HepG2 (cell line): ENCODE results near the gene SLC2A4. TPM values are rescaled to one million over a fixed set of nuclear protein-coding genes. Genes with fewer than 3 reads are reported as not detected.

ENCODE experiments used
- ASH2L ChIP-seq: fragments of 300-600, 200-600 bp; sonication (generic); IDR thresholded peaks from 2 replicates; pipeline ENCODE4 v1.7.0; 2017; ENCODE audit warnings: low read depth, mild to moderate bottlenecking, moderate library complexity, mixed read lengths, low read length; ENCODE audit not compliant: insufficient read length
- ATF7-NPFF ChIP-seq: sonication (generic); formaldehyde crosslinking; IDR thresholded peaks from 2 replicates; pipeline ENCODE4 v1.8.1; 2023; ENCODE audit warnings: mild to moderate bottlenecking, low read depth, missing genetic modification reagents, moderate library complexity
- CEBPB ChIP-seq: IDR thresholded peaks from 2 replicates; pipeline ENCODE4 v1.6.1; 2011; ENCODE audit warnings: low read depth, low read length, improper control_type of control experiment, borderline replicate concordance
- ELF1 ChIP-seq: sonication (generic); formaldehyde crosslinking; IDR thresholded peaks from 2 replicates; pipeline ENCODE4 v1.4.0; 2020; ENCODE audit warnings: missing genetic modification reagents
- ETV6 ChIP-seq: sonication (generic); formaldehyde crosslinking; conservative IDR thresholded peaks from 2 replicates; pipeline ENCODE4 v1.4.0; 2020; ENCODE audit warnings: missing genetic modification reagents
- GPN1 ChIP-seq: sonication (generic); formaldehyde crosslinking; IDR thresholded peaks from 2 replicates; pipeline ENCODE4 v1.5.1; 2020; ENCODE audit warnings: missing genetic modification reagents, borderline replicate concordance
- HMG20B ChIP-seq: conservative IDR thresholded peaks from 2 replicates; pipeline ENCODE4 v1.6.1; 2016; ENCODE audit warnings: missing genetic modification reagents, missing compliant biosample characterization
- MXD1 ChIP-seq: sonication (generic); formaldehyde crosslinking; IDR thresholded peaks from 2 replicates; pipeline ENCODE4 v1.4.0; 2020; ENCODE audit warnings: mild to moderate bottlenecking, missing genetic modification reagents
- RBM22 ChIP-seq: fragments of 200-400 bp; formaldehyde crosslinking; optimal IDR thresholded peaks from 2 replicates; pipeline ENCODE3; 2017; ENCODE audit warnings: mild to moderate bottlenecking, low read length, moderate library complexity
- RXRB ChIP-seq: IDR thresholded peaks from 2 replicates; pipeline ENCODE4 v1.6.1; 2016; ENCODE audit warnings: borderline replicate concordance, missing genetic modification reagents, missing compliant biosample characterization
- TOPORS ChIP-seq: sonication (generic); formaldehyde crosslinking; IDR thresholded peaks from 2 replicates; pipeline ENCODE4 v1.8.0; 2023; ENCODE audit warnings: mild to moderate bottlenecking, missing genetic modification reagents
- U2AF1 ChIP-seq: fragments of 200-400 bp; formaldehyde crosslinking; optimal IDR thresholded peaks from 2 replicates; pipeline ENCODE3; 2017; ENCODE audit warnings: mild to moderate bottlenecking, low read depth, low read length
- ZFP62 ChIP-seq: sonication (generic); formaldehyde crosslinking; IDR thresholded peaks from 2 replicates; pipeline ENCODE4 v1.4.0; 2020; ENCODE audit warnings: missing genetic modification reagents
- ZNF12 ChIP-seq: sonication (generic); formaldehyde crosslinking; IDR thresholded peaks from 2 replicates; pipeline ENCODE4 v1.5.0; 2020; ENCODE audit warnings: missing genetic modification reagents
- ZNF33B ChIP-seq: sonication (generic); formaldehyde crosslinking; IDR thresholded peaks from 2 replicates; pipeline ENCODE4 v1.5.1; 2020; ENCODE audit warnings: mild to moderate bottlenecking, missing genetic modification reagents
- ZNF615 ChIP-seq: sonication (generic); formaldehyde crosslinking; IDR thresholded peaks from 2 replicates; pipeline ENCODE4 v1.5.0; 2020; ENCODE audit warnings: mild to moderate bottlenecking, missing genetic modification reagents, borderline replicate concordance
- ZNF644 ChIP-seq: IDR thresholded peaks from 2 replicates; pipeline ENCODE4 v1.6.1; 2016; ENCODE audit warnings: low read depth
- ZSCAN5A ChIP-seq: sonication (generic); formaldehyde crosslinking; IDR thresholded peaks from 2 replicates; pipeline ENCODE4 v1.8.0; 2022; ENCODE audit warnings: mild to moderate bottlenecking, missing genetic modification reagents, borderline replicate concordance
- polyA plus RNA-seq, 8 experiments: library from polyadenylated mRNA; depleted of rRNA in 3 of 8; stranded (reverse) in 7 of 8; unstranded in 1 of 8; fragments of >200 nt; fragmentation: Illumina TruSeq in 4 of 8; extraction: Trizol in 4 of 8; gene quantifications; 2 replicates each; pipeline versions ENCODE4 v1.2.1 to v1.2.3, GENCODE V29; 2011 to 2016; ENCODE audit warnings: low read depth in 4 of 8, missing spikeins in 1 of 8, mixed read lengths in 1 of 8; ENCODE audit not compliant: insufficient read depth in 1 of 8
- total RNA-seq, 5 experiments: library from RNA; depleted of rRNA; stranded (reverse); fragments of >200 nt; fragmentation: Illumina TruSeq; extraction: Trizol; gene quantifications; 2 replicates each; pipeline ENCODE4 v1.2.3, GENCODE V29; 2016; ENCODE audit warnings: low read depth in 1 of 5
- TF ChIP-seq, protein P1 (sequence below): fragments of 450-650 bp; IDR thresholded peaks from 2 replicates; pipeline ENCODE4 v1.6.1; 2017; ENCODE audit warnings: mild to moderate bottlenecking
- TF ChIP-seq, protein P2 (sequence below): sonication (generic); formaldehyde crosslinking; IDR thresholded peaks from 2 replicates; pipeline ENCODE4 v1.5.0; 2020; ENCODE audit warnings: missing genetic modification reagents
- TF ChIP-seq, protein P3 (sequence below): sonication (generic); formaldehyde crosslinking; IDR thresholded peaks from 2 replicates; pipeline ENCODE4 v1.4.0; 2020; ENCODE audit warnings: missing genetic modification reagents

Gene SLC2A4
- total and polyA plus RNA-seq, 2 of the 13 experiments (the other 11 are each of a cell fraction or from before 2014, with no cell fraction given): 4.9 to 5.8 TPM

DNA sequence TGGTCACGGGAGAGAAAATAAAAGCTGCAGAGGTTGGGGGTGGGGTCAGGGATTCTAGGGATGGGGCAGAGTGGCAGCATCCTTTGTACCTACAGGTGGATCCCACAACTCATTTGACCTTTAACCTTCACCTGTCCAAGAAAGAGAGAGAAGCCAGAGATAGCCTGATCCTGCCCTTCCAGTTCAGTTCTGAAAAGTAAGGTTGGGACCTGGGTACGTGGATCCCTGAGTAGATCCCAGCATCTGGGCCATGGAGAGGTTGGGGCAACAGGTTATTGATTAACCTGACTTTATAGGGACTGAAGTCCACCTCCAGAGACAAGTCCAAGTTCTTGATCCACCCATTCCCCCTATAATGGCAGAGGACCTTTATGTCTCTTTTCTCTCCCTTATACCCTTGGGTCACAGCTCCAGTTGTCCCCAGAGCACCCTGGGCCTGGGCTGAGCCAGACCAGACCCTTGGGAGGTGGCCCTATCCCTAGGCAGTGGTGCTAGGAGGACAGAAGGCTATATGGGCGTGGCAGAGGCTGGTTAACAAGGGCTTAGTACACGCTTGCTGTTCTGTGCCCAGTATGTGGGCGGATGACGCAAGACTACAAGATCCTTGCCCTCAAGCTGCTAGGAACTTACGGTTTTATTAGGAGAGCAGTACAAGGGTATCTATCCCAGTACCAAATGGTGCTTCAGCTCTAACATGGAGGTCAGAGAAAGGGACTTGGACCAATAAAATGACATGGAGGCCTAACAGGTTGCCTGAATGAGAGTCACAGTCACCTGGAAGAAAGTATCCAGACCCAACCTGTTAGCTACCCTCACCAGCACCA is 22.6 kb upstream of the SLC2A4 start (continued):
- no peak for TF ChIP-seq ZSCAN5A (CRISPR knock-in tag)
- TF ChIP-seq HMG20B: no peak
- no peak for TF ChIP-seq TOPORS
- no peak for TF ChIP-seq ELF1 (CRISPR knock-in tag)
- TF ChIP-seq ZNF33B (CRISPR knock-in tag): peak; percentile 93
- peak; percentile 73; the same call in 1 of the 2 replicates for TF ChIP-seq ZNF12 (CRISPR knock-in tag)
- peak; percentile 77 for TF ChIP-seq ASH2L
- TF ChIP-seq MXD1: peak; percentile 74; the same call in 1 of the 2 replicates
- TF ChIP-seq ETV6: no peak
- TF ChIP-seq GPN1 (CRISPR knock-in tag): no peak
- TF ChIP-seq ZFP62 (CRISPR knock-in tag): no peak
- TF ChIP-seq, protein P1, sequence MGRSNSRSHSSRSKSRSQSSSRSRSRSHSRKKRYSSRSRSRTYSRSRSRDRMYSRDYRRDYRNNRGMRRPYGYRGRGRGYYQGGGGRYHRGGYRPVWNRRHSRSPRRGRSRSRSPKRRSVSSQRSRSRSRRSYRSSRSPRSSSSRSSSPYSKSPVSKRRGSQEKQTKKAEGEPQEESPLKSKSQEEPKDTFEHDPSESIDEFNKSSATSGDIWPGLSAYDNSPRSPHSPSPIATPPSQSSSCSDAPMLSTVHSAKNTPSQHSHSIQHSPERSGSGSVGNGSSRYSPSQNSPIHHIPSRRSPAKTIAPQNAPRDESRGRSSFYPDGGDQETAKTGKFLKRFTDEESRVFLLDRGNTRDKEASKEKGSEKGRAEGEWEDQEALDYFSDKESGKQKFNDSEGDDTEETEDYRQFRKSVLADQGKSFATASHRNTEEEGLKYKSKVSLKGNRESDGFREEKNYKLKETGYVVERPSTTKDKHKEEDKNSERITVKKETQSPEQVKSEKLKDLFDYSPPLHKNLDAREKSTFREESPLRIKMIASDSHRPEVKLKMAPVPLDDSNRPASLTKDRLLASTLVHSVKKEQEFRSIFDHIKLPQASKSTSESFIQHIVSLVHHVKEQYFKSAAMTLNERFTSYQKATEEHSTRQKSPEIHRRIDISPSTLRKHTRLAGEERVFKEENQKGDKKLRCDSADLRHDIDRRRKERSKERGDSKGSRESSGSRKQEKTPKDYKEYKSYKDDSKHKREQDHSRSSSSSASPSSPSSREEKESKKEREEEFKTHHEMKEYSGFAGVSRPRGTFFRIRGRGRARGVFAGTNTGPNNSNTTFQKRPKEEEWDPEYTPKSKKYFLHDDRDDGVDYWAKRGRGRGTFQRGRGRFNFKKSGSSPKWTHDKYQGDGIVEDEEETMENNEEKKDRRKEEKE: no peak
- no peak for TF ChIP-seq U2AF1
- peak; percentile 44; the same call in 1 of the 2 replicates for TF ChIP-seq ZNF644 (CRISPR knock-in tag)
- peak; percentile 33 for TF ChIP-seq RBM22
- TF ChIP-seq, protein P2, sequence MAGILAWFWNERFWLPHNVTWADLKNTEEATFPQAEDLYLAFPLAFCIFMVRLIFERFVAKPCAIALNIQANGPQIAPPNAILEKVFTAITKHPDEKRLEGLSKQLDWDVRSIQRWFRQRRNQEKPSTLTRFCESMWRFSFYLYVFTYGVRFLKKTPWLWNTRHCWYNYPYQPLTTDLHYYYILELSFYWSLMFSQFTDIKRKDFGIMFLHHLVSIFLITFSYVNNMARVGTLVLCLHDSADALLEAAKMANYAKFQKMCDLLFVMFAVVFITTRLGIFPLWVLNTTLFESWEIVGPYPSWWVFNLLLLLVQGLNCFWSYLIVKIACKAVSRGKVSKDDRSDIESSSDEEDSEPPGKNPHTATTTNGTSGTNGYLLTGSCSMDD (CRISPR knock-in tag): no peak
- TF ChIP-seq ATF7-NPFF (CRISPR knock-in tag): no peak
- TF ChIP-seq CEBPB: peak; percentile 95
- TF ChIP-seq, protein P3, sequence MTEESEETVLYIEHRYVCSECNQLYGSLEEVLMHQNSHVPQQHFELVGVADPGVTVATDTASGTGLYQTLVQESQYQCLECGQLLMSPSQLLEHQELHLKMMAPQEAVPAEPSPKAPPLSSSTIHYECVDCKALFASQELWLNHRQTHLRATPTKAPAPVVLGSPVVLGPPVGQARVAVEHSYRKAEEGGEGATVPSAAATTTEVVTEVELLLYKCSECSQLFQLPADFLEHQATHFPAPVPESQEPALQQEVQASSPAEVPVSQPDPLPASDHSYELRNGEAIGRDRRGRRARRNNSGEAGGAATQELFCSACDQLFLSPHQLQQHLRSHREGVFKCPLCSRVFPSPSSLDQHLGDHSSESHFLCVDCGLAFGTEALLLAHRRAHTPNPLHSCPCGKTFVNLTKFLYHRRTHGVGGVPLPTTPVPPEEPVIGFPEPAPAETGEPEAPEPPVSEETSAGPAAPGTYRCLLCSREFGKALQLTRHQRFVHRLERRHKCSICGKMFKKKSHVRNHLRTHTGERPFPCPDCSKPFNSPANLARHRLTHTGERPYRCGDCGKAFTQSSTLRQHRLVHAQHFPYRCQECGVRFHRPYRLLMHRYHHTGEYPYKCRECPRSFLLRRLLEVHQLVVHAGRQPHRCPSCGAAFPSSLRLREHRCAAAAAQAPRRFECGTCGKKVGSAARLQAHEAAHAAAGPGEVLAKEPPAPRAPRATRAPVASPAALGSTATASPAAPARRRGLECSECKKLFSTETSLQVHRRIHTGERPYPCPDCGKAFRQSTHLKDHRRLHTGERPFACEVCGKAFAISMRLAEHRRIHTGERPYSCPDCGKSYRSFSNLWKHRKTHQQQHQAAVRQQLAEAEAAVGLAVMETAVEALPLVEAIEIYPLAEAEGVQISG (CRISPR knock-in tag): peak; percentile 67
- TF ChIP-seq ZNF615 (CRISPR knock-in tag): no peak
- peak; percentile 48; the same call in 1 of the 2 replicates for TF ChIP-seq RXRB (CRISPR knock-in tag)
